ENCODE measurements around the gene TMED10. TPM values are rescaled to one million over a fixed set of nuclear protein-coding genes. Genes with fewer than 3 reads are reported as not detected.
A peak's percentile ranks its signal among the peaks of the same experiment; 100 is the strongest.

TMED10 gene
- total RNA-seq, 1 donor = 306 TPM

- Histone ChIP-seq H3K36me3 (ENCODE audit: insufficient read depth, low read length) (peaks cover 19% of the 10 kb centered on the region), H3K4me2 (ENCODE audit: insufficient read depth, low read length) (no peak overlapping the region), H2AFZ (ENCODE audit: low read length) (no peak overlapping the region), H3K27ac (ENCODE audit: low read depth, low read length) (no peak overlapping the region), H3K27me3 (ENCODE audit: insufficient read depth, low read length) (no peaks in the 10 kb centered on the region), H3K4me3 (ENCODE audit: insufficient read depth, low read length) (no peak overlapping the region), H3K4me1 (ENCODE audit: insufficient read depth, low read length) (peaks cover 8% of the 10 kb centered on the region), H3K79me2 (ENCODE audit: insufficient read depth, low read length) (peaks cover 65% of the 10 kb centered on the region), H4K20me1 (ENCODE audit: insufficient read depth, low read length) (peaks cover 15% of the 10 kb centered on the region), H3K9me3 (ENCODE audit: low read depth, low read length) (no peaks in the 10 kb centered on the region)
- no peak for DNase-seq (ENCODE audit: insufficient read length, low spot score, missing footprints)
- TF ChIP-seq CTCF (IDR thresholded peaks at IDR 0.05; ENCODE audit: extremely low read depth, low read depth, low read length) = no peak
Measured at GRCh38 chr14:75150150-75150549, 26.3 kb downstream of the TMED10 start.

GRCh38 chr14:75147423-75148071 is 28.9 kb downstream of the TMED10 start:
- Histone ChIP-seq H3K4me3 (ENCODE audit: insufficient read depth, low read length) (peak overlapping the region; percentile 33), H3K36me3 (ENCODE audit: insufficient read depth, low read length) (peaks cover 33% of the 10 kb centered on the region), H3K4me2 (ENCODE audit: insufficient read depth, low read length) (peak overlapping the region; percentile 67), H4K20me1 (ENCODE audit: insufficient read depth, low read length) (peaks cover 12% of the 10 kb centered on the region), H3K4me1 (ENCODE audit: insufficient read depth, low read length) (peaks cover 8% of the 10 kb centered on the region), H2AFZ (ENCODE audit: low read length) (no peak overlapping the region), H3K27ac (ENCODE audit: low read depth, low read length) (peak overlapping the region; percentile 85), H3K9me3 (ENCODE audit: low read depth, low read length) (no peaks in the 10 kb centered on the region), H3K79me2 (ENCODE audit: insufficient read depth, low read length) (peaks cover 68% of the 10 kb centered on the region), H3K27me3 (ENCODE audit: insufficient read depth, low read length) (no peaks in the 10 kb centered on the region)
- DNase-seq (ENCODE audit: insufficient read length, low spot score, missing footprints) = peak; percentile 88
- TF ChIP-seq CTCF (IDR thresholded peaks at IDR 0.05; ENCODE audit: extremely low read depth, low read depth, low read length) = peak; percentile 60

- peaks cover 71% of the 10 kb centered on the region for H3K79me2 ChIP-seq (ENCODE audit: insufficient read depth, low read length)
- peaks cover 8% of the 10 kb centered on the region for H3K4me1 ChIP-seq (ENCODE audit: insufficient read depth, low read length)
- H3K27ac ChIP-seq (ENCODE audit: low read depth, low read length) = no peak overlapping the region
- H4K20me1 ChIP-seq (ENCODE audit: insufficient read depth, low read length) = peaks cover 5% of the 10 kb centered on the region
- no peak overlapping the region for H3K4me3 ChIP-seq (ENCODE audit: insufficient read depth, low read length)
- DNase-seq (ENCODE audit: insufficient read length, low spot score, missing footprints) = no peak
- H3K9me3 ChIP-seq (ENCODE audit: low read depth, low read length) = no peaks in the 10 kb centered on the region
- H2AFZ ChIP-seq (ENCODE audit: low read length) = no peak overlapping the region
- TF ChIP-seq CTCF (IDR thresholded peaks at IDR 0.05; ENCODE audit: extremely low read depth, low read depth, low read length) = no peak
- H3K4me2 ChIP-seq (ENCODE audit: insufficient read depth, low read length) = no peak overlapping the region
- H3K36me3 ChIP-seq (ENCODE audit: insufficient read depth, low read length) = peaks cover 25% of the 10 kb centered on the region
- no peaks in the 10 kb centered on the region for H3K27me3 ChIP-seq (ENCODE audit: insufficient read depth, low read length)
Measured at GRCh38 chr14:75144944-75145343, 31.5 kb downstream of the TMED10 start.

- H3K4me2 ChIP-seq (ENCODE audit: insufficient read depth, low read length) = no peak overlapping the region
- H3K79me2 ChIP-seq (ENCODE audit: insufficient read depth, low read length) = peaks cover 71% of the 10 kb centered on the region
- no peak for DNase-seq (ENCODE audit: insufficient read length, low spot score, missing footprints)
- H3K27me3 ChIP-seq (ENCODE audit: insufficient read depth, low read length) = no peaks in the 10 kb centered on the region
- no peak overlapping the region for H2AFZ ChIP-seq (ENCODE audit: low read length)
- H3K27ac ChIP-seq (ENCODE audit: low read depth, low read length) = no peak overlapping the region
- peaks cover 8% of the 10 kb centered on the region for H3K4me1 ChIP-seq (ENCODE audit: insufficient read depth, low read length)
- H3K36me3 ChIP-seq (ENCODE audit: insufficient read depth, low read length) = peaks cover 17% of the 10 kb centered on the region
- H3K4me3 ChIP-seq (ENCODE audit: insufficient read depth, low read length) = no peak overlapping the region
- no peak for TF ChIP-seq CTCF (IDR thresholded peaks at IDR 0.05; ENCODE audit: extremely low read depth, low read depth, low read length)
- no peaks in the 10 kb centered on the region for H3K9me3 ChIP-seq (ENCODE audit: low read depth, low read length)
- H4K20me1 ChIP-seq (ENCODE audit: insufficient read depth, low read length) = peaks cover 5% of the 10 kb centered on the region
Measured at GRCh38 chr14:75143761-75144527, 32.5 kb downstream of the TMED10 start.

Measured in osteoblast (primary cell).